GM12864 (cell line): ENCODE measurements around the gene HM13.
"Not testable (repeated sequence)": the region's sequence is repeated elsewhere in the genome, so short reads cannot be mapped to it uniquely, and the experiment has no call there.

Experiments used
- DNase-seq: peaks from one replicate; pipeline ENCODE4 v3.0.0-alpha.2; 2011; ENCODE audit warnings: low read depth
- H3K4me3 ChIP-seq: 2 replicates; pipeline ENCODE4 v1.5.1; 2011; ENCODE audit warnings: mild to moderate bottlenecking, low read depth, low read length, control low read depth
- TF ChIP-seq, protein P1 (sequence below): IDR thresholded peaks from 2 replicates; pipeline ENCODE4 v1.5.1; 2011; ENCODE audit warnings: low read depth, mild to moderate bottlenecking, moderate library complexity, low read length, control low read depth, inconsistent platforms; ENCODE audit errors: missing control alignments

Gene HM13

DNA sequence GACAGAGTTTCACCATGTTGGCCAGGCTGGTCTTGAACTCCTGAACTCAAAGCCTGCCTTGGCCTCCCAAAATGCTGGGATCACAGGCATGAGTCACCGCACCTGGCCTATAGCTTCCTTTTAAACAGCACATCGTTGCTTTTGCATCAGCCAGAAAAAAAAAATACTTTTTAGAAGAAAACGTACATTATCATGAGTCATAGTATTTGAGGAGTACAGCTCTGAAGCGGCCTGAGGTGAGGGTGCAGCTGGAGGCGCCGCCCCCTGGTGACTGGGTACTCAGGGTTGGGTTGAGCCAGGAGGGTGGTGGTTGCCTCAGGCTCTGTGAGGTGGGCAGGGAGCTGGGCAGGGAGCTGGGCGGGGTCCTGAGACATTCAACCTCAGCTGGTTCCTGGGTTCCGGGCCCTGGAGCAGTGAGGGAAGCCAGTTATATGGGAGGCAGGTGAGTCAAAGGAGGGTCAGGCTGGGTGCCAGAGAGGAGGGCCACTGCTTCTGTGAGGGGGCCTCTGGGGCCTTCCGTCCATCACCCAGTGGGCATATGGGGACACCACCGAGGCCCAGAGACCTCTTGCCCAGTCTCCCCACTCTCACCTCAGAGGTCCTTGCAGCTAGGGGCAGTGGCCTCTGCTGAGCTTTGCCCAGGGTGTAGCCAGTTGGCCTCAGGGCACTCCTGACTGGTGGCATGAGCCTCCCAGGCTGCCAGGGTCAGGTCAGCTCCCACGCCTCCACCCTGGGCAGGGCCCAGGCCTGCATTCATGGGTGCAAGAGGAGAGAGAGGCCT, 79.2 kb downstream of the HM13 start:
- TF ChIP-seq, protein P1, sequence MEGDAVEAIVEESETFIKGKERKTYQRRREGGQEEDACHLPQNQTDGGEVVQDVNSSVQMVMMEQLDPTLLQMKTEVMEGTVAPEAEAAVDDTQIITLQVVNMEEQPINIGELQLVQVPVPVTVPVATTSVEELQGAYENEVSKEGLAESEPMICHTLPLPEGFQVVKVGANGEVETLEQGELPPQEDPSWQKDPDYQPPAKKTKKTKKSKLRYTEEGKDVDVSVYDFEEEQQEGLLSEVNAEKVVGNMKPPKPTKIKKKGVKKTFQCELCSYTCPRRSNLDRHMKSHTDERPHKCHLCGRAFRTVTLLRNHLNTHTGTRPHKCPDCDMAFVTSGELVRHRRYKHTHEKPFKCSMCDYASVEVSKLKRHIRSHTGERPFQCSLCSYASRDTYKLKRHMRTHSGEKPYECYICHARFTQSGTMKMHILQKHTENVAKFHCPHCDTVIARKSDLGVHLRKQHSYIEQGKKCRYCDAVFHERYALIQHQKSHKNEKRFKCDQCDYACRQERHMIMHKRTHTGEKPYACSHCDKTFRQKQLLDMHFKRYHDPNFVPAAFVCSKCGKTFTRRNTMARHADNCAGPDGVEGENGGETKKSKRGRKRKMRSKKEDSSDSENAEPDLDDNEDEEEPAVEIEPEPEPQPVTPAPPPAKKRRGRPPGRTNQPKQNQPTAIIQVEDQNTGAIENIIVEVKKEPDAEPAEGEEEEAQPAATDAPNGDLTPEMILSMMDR = no peak

DNA sequence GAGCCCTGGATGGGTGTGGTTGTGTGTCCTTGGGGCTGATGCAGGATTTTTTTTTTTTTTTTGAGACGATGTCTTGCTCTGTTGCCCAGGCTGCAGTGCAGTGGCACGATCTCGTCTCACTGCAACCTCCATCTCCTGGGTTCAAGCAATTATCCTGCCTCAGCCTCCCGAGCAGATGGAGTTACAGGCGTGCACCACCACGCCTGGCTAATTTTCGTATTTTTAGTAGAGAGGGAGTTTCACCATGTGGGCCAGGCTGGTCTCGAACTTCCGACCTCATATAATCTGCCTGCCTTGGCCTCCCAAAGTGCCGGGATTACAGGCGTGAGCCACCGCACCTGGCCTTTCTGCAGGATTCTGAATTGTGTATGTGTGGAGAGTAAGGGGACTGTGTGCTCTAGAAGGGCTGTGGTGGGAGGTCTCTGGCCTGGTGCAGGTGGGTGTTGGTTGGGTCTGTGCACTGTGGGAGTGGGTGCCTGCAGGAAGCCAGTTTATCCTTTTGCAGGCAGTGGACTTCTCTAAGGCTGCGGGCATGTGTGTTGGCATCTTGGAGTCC, 79.8 kb downstream of the HM13 start:
- DNase-seq = no peak
- TF ChIP-seq, protein P1 = no peak
- H3K4me3 ChIP-seq = no peak overlapping the region

More for the DNA sequence above, 79.2 kb downstream of the HM13 start:
- no peak overlapping the region for H3K4me3 ChIP-seq
- no peak for DNase-seq

DNA sequence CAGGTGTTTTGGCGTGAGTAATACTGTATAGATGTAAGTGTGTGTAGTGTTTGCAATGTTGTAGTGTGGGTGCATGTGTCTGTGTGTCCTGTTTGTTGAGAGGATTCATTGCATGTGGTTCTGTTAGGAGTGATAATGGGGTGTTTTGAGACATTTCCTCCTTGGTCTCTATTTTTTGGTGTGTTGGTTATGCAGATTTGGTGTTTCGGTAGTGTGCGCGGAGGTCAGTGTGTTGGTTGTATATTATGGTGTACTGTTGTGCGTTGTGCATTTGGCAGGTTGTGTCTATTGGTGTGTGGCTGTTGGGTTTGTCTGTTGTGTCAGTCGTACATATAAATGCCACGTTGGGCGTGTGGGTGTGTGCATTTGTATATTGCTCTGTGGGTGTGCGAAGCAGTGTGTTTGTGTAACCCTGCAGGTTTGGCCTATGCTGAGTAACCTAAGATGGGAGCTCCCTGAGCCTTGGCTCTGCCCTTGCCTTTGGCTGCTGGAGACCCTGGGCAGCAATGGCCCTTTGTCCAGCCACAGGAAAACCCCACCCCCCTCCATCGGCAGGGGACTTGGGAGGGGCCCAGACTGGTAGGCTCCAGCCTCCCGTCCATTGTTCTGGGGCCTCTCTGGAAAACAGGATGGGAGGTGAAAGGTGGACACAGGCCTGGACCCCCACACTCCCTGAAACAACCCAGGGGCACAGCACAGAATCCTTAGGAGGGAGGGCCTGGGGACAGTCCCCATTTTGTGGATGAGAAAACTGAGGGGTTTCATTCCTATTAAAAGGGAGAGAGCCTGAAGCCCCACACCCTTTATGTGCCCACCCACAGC, 80.5 kb downstream of the HM13 start:
- no peak for DNase-seq
- TF ChIP-seq, protein P1 = no peak
- H3K4me3 ChIP-seq = no peak overlapping the region

DNA sequence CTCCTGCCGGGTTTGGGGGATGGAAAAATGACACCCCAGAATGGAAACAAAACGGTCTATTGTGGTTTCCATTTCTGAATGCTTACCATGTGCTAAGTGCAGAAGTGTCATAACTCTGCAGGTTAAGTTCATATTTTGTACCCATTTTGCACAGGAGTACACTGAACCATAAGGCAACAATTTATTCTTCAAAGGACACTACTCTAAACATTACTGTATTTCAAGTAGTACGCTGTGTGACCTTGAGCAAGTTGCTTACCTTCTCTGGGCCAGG, 81.1 kb downstream of the HM13 start:
- no peak for DNase-seq
- no peak overlapping the region for H3K4me3 ChIP-seq

DNA sequence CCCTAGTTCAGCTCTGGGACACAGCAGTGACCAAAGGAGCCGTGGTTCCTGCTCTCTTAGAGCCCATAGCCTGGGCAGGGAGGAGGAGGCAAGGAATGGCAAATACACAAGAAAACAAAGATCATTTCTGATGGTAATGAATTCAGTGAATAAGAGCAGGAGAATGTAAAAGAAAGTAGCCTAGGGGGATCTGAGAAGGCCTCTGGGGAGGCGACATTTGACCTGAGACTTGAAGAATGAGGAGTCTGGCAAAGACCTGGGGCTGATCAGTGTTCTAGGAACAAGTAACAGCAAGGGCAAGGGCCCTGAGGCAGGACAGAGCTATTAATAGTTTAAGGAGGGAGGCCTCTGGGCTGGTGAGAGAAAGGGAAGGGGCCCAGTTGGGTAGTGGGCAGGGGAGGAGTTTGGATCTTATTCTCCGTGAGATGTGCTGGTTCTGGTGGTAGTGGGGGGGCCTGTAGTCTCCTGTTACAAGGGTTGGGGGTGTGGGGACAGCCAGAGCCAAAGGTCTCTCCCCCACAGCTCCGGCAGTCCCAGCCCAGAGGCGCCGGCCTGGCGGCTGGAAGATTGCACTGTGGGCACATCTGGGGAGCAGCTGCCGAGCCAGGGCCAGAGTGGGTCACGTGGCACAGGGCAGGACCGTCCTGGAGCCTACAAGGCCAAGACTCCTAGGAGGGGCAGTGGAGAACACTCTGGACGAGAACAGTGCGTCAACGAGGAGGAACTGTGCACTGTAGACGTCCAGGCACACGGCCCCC, 81.6 kb downstream of the HM13 start:
- DNase-seq = no peak
- TF ChIP-seq, protein P1 = no peak
- no peak overlapping the region for H3K4me3 ChIP-seq

More for the DNA sequence above, 81.1 kb downstream of the HM13 start:
- TF ChIP-seq, protein P1 = no peak

DNA sequence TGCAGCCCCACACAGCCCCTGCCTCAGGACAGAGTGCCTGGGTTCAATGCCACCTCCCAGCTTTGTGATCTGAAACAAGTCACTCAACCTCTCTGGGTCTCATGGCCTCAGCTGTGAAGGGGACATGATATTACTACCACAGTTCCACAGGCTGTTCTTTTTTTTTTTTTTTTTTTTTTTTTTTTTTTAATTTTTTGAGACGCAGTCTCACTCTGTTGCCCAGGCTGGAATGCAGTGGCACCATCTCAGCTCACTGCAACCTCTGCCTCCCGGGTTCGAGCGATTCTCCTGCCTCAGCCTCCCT, 82.1 kb downstream of the HM13 start:
- H3K4me3 ChIP-seq, DNase-seq: not testable (repeated sequence)
